GM19463 (cell line): ENCODE data around the gene MYH14.

ENCODE experiments used
- ATAC-seq: cut with Tn5 transposase; IDR thresholded peaks from one replicate; pipeline ENCODE4 v1.9.1; 2021; ENCODE audit warnings: mild to moderate bottlenecking, moderate library complexity; ENCODE audit not compliant: unreplicated experiment

Gene MYH14

GRCh38 chr19:50203281-50204080 lies at the start of gene MYH14:
TSS of gene MYH14 (plus strand) at chr19:50203622. CDS start at chr19:50210366, 6,744 bp downstream.
- ATAC-seq = no peak

DNA sequence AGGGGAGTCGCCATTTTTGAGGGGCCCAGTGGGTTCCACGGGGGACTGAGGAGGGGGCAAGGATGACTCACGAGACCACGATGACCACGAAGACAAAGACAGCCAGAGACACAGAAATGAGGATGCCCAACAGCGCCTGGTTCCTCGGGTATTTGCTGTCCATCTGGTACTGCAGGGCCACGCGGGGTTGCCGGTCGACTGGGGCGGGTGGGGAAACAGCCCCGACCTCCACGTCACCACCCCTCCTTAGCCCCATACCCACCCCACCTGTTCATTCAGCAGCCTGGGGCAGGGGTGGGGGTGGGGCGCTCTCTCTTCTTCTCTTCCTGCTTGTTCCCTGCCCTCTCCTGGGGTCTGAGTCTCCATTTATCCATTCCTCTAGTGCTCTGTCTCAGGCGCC lies 48.9 kb upstream of the MYH14 start:
- ATAC-seq = no peak

DNA sequence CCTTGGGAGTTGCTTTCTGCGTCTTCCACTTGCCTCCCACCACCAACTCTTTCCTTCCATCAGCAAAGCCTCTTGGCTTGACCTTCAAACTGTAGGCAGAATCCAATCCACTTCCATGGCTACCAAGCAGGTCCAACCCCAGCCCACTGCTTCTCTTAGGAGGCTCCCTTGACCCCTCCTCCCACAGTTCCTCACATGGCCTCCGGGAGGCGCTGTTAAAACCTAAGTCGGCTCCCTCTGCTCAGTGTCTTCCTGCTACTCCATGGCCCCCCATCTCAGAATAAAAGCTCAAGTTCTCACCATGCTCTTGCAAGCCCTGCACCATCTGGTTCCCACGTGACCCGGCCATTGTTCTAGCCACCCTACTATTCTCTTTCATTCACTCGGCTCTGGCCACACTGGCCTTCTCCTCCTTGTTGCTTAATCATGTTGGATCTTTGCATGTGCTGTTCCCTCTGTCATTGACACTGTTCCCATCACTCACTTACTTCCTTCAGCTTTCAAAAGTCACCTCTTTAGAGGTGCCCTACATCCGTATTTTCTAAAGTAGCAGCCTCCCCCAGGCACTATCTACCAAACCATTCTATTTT lies 47.8 kb upstream of the MYH14 start:
- no peak for ATAC-seq

DNA sequence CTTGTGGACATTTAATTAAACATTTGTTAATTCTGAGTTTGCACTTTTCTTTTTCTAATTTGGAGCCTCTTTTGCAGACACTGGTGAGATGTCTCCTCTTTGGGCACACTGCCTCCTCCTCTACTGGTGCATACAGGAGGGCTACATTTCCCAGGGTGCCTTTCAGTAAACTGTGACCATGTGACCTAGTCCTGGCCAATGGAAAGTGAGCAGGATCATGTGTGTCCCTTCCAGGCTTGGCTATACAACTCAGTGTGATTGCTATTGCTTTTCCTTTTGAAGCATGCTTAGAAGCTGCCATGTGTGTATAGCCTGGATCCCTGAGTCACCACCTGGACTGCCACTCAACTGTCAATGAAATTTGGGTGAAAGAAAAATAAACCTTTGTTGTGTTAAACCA lies 44.8 kb upstream of the MYH14 start:
- no peak for ATAC-seq

- ATAC-seq = no peak
Observed at GRCh38 chr19:50159078-50159477, 44.3 kb upstream of the MYH14 start.

- no peak for ATAC-seq
Observed at GRCh38 chr19:50162988-50163387, 40.4 kb upstream of the MYH14 start, which contains the start of gene IZUMO2. TSS of gene IZUMO2 (minus strand) at chr19:50163281. CDS start at chr19:50163194, 87 bp downstream.

DNA sequence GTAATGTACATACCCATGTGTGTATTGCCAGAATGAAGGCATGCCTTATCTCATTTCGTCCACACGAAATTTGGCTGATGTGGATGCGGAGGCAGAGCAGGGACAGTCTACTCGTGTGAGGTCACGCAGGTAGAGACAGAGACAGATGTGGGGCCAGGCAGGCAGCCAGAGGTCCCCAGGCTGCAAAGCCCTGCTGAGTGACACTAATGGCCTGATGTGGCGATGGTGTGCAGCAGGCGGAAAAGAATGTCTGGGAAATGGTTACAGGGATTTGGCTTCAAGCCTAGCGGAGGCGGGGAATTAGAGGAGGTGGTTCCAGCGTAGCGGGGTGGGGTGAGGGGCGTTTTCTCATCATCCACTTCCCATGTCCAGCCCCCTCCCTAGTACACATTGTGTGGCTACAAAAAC lies 36.1 kb upstream of the MYH14 start:
- ATAC-seq = no peak

DNA sequence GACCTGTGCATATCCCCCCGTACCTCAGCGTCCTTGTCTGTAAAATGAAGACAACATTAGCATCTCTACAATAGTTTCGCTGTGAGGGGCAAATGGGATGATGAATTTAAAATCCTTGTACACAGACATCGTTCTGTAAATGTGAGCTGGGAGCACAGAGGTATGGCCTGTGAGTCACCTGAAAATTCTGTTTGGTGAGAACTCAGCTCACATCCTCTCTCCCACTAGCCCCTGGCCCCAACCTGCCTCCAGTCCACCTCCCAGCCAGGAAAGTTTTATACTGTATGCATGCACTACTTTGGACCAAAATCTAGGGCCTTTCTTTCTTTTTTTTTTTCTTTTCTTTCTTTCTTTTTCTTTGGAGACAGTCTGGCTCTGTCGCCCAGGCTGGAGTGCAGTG lies 31.7 kb upstream of the MYH14 start:
- no peak for ATAC-seq

DNA sequence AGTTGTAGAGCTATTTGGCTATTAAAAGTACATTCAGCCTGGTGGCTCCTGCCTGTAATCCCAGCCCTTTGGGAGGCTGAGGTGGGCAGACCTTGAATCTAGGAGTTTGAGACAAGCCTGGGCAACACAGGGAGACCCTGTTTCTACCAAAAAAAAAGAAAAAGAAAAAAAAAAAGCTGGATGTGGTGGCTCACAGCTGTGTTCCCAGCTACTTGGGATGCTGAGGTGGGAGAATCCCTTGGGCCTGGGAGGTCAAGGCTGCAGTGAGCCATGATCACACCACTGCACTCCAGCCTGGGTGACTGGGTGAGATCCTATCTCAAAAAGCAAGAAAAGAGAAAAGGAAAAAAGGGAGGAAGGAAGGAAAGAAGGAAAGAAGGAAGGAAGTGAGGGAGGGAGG lies 30.7 kb upstream of the MYH14 start:
- ATAC-seq = no peak

DNA sequence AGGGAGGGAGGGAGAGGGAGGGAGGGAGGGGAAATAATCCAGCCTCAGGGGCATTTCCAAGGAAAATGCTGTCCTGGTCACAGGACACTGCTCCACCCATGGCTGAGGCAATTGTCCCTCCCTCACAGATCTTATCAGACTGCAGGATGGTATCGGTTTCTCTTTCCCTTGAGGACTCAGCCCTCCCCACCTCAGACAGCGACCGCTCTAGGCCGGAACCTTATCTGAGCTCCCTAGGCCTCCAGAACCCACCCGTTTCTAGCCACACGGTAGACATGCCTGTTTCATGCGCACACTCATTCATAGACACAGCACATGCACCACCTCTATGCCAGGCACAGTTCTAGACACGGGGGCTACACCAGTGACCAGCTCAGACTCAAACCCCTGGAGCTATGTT lies 30.3 kb upstream of the MYH14 start:
- ATAC-seq = no peak

DNA sequence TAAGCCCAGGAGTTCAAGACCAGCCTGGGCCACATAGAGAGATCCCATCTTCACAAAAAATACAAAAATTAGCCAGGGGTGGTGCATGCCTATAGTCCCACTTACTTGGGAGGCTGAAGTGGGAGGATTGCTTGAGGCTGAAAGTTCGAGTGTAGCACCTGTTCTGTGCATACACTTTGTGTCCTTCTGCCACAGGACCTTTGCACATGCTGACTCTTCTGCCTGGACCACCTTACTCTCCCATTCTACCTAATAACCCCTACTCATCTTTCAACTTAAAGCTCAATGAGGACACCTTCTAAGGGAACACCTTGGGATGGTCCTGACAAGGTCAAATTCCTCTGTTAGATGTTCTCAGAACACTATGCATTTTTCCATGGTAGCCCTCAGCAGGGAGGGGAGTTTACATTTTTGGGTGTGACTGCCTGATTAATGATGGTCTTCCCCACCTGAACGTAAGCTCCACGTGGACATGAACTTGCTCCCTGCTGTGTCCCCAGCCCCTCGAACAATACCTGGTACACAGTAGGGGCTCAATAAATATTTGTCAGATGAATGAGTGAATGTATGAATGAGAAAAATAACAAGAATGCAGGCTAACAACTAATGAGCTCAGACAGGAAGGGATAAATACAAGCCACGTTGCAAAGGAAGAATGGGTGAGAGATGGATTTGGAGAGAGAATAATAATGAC lies 29.2 kb upstream of the MYH14 start:
- no peak for ATAC-seq

DNA sequence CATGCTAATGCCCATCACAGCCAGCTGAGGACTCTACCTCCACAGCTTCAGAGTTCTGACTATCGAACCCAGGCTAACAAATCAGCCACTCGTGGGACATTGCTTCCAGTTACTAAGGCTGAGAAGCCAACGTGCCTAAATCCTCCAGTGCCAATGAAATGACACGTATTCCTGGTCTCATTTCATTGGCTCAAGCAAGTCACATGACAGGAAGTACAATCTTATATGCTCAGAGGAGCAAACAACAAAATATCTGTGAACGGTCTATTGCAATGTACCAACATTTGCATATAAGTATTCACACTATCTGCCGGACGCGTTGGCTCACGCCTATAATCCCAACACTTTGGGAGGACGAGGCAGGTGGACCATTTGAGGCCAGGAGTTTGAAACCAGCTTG lies 27.5 kb upstream of the MYH14 start:
- ATAC-seq = no peak

GRCh38 chr19:50176775-50177174 lies 26.6 kb upstream of the MYH14 start:
- no peak for ATAC-seq

- no peak for ATAC-seq
Observed at GRCh38 chr19:50178320-50178719, 25.1 kb upstream of the MYH14 start.

DNA sequence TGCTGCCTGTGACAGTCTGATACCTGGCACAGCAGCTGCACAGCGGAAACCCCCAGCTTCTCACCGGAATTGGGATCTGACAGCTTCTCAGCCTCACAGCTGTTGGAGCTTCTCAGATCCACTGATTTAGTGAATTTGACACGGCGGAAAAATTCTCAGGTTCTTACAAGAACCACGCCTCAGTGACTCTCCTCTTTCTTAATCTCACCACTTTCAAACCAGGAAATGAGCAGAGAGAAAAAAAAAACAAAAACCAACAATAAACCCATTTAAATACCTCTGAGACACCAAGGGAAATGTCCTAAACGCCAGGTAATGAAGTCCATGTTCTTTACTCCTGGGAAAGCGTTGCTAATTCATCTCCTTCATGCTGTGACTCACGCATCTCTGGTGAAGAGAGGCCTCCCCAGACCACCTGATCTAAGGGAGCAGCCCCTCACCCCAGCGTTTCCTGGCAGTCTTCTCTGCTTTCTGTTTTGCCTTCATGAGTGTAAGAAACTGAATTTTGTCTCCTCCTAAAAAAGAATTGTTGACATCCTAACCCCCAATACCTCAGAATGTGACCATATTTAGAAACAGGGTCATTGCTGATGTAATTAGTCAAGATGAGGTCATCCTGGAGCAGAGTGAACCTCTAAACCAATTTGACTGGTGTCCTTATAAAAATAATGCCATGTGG lies 24.4 kb upstream of the MYH14 start:
- no peak for ATAC-seq

- ATAC-seq = no peak
Observed at GRCh38 chr19:50181121-50181520, 22.3 kb upstream of the MYH14 start.

- ATAC-seq = no peak
Observed at GRCh38 chr19:50184196-50184595, 19.2 kb upstream of the MYH14 start.

DNA sequence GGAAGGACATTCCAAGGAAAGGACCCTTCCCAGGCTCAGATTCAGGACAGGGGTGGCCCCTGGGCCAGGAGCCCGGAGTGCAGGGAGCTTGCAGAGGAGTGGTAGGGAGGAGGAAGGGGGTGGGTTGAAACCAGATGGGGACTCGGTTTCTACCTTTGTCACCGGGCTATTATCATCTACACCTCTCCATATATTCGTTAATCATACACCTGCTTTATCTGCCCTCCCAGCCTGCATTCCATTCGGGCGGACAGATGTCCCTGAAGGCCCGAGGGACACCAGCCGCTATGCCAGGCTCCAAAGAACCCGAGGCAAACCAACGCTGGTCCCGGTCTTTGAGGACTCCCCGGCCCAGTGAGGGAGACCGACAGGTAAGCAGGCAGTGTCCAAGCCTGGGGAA lies 15.5 kb upstream of the MYH14 start:
- ATAC-seq = no peak

GRCh38 chr19:50189331-50189730 lies 14.1 kb upstream of the MYH14 start:
- no peak for ATAC-seq

- no peak for ATAC-seq
Observed at GRCh38 chr19:50190439-50190891, 13.0 kb upstream of the MYH14 start.

DNA sequence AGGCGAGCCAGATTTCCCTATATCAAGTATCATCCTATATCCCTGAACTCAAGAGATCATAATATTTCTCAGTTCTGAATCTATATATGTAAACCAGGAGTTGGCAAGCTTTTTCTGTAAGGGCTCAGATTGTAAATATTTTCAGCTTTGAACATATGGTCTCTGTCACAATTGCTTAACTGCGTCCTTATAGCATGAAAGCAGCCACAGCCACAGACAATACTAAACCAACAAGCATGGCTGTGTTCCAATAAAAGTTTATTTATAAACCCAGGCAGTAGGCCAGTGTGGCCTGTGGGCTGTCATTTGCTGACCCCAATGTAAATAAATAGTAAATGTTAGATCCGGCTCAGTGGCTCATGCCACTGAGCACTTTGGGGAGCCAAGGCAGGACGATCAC lies 12.2 kb upstream of the MYH14 start:
- no peak for ATAC-seq
